Activated CD4-positive, alpha-beta memory T cell treated with anti-CD3 and anti-CD28 coated beads, Interleukin-2, amount 10 ng/mL, durations not matched to agents 7 days and 5 days (primary cell): ENCODE data around the gene HCFC1. TPM values are rescaled to one million over a fixed set of nuclear protein-coding genes. Genes with fewer than 3 reads are reported as not detected.

Experiments
- CTCF ChIA-PET: fragments of 350-600 bp; sonication (Branson Sonifier 250); formaldehyde crosslinking; loops from one replicate; lab custom pipeline; 2021; ENCODE audit warnings: antibody characterized with exemption, inconsistent platforms; lab: Charles Lee
- POLR2A ChIA-PET: fragments of 350-600 bp; sonication (Branson Sonifier 250); formaldehyde crosslinking; loops from one replicate; lab custom pipeline; 2021; ENCODE audit warnings: antibody characterized with exemption; lab: Charles Lee
- DNase-seq: peaks from one replicate; pipeline ENCODE4 v3.0.0-alpha.2; 2020
- H3K27ac Mint-ChIP-seq: one replicate; pipeline ENCODE4 v1.8.0; 2021; ENCODE audit warnings: mild to moderate bottlenecking, mixed read lengths
- H3K27me3 Mint-ChIP-seq: one replicate; pipeline ENCODE4 v1.8.0; 2021; ENCODE audit warnings: mixed read lengths
- H3K36me3 Mint-ChIP-seq: one replicate; pipeline ENCODE4 v1.8.0; 2021; ENCODE audit warnings: low read depth, mixed read lengths
- H3K4me1 Mint-ChIP-seq: one replicate; pipeline ENCODE4 v1.8.0; 2021; ENCODE audit warnings: mixed read lengths
- H3K4me3 Mint-ChIP-seq: one replicate; pipeline ENCODE4 v1.8.0; 2021; ENCODE audit warnings: mild to moderate bottlenecking, mixed read lengths
- H3K9me3 Mint-ChIP-seq: one replicate; pipeline ENCODE4 v1.8.0; 2021; ENCODE audit warnings: mixed read lengths
- total RNA-seq, 2 experiments: library from RNA; stranded (reverse); gene quantifications; one replicate each; pipeline ENCODE4 v1.2.3, GENCODE V29; 2021

The HCFC1 gene
- total RNA-seq, result 10 to 100 TPM; 88.3 to 93.1 TPM

GRCh38 chrX:153971450-153972367, at the start of gene HCFC1:
Gene HCFC1, minus strand, starts transcription at chrX:153971818. Its CDS starts 978 bp downstream, at chrX:153970840.
- Mint-ChIP-seq H3K27ac (peak within 1 kb of the TSS; percentile 100), H3K4me3 (peak within 1 kb of the TSS; percentile 100), H3K27me3 (no peaks in the 10 kb centered on the region), H3K36me3 (peaks cover 36% of the 10 kb centered on the region), H3K9me3 (no peaks in the 10 kb centered on the region), H3K4me1 (peaks cover 37% of the 10 kb centered on the region)
- peak; percentile 90 for DNase-seq
- POLR2A ChIA-PET, result interaction anchor here (0.6 to 10.4 kb wide), 25 partner anchors 8 to 792 kb away, joined by 3 to 201 read pairs (median 5); partner anchors contain the start of genes ARHGAP4, IRAK1 and UBL4A
- CTCF ChIA-PET, result interaction anchor here (1.3 to 2.2 kb wide), 4 partner anchors 10 to 44 kb away, joined by 3 to 10 read pairs (median 6); no protein-coding TSS in a partner anchor

GRCh38 chrX:154021131-154021611, 49.6 kb upstream of the HCFC1 start:
- Mint-ChIP-seq H3K9me3 (no peaks in the 10 kb centered on the region), H3K27ac (no peak overlapping the region), H3K36me3 (peaks cover 13% of the 10 kb centered on the region), H3K27me3 (no peaks in the 10 kb centered on the region), H3K4me1 (peaks cover 9% of the 10 kb centered on the region), H3K4me3 (peak overlapping the region; percentile 89)
- POLR2A ChIA-PET, result interaction anchor here (1.1 to 3.8 kb wide), 6 partner anchors 19 to 53 kb away, joined by 3 to 26 read pairs (median 4); partner anchors contain the start of gene TMEM187
- CTCF ChIA-PET, result interaction anchor here (0.9 to 1.7 kb wide), 5 partner anchors 7 to 352 kb away, joined by 3 to 5 read pairs (median 3); no protein-coding TSS in a partner anchor
- peak; percentile 19 for DNase-seq

- H3K27ac Mint-ChIP-seq, result peak overlapping the region; percentile 94
Observed at GRCh38 chrX:154020536-154021115, 49.0 kb upstream of the HCFC1 start.

GRCh38 chrX:154019633-154020528, 48.3 kb upstream of the HCFC1 start, which contains the start of gene IRAK1:
Gene IRAK1, minus strand, starts transcription at chrX:154019902. Its CDS starts 90 bp downstream, at chrX:154019812.
- peak within 1 kb of the TSS; percentile 89 for H3K4me3 Mint-ChIP-seq
- DNase-seq, result peak; percentile 65
- POLR2A ChIA-PET, result interaction anchor here (0.9 to 3.8 kb wide), 14 partner anchors 10 to 359 kb away, joined by 3 to 26 read pairs (median 4); partner anchors contain the start of genes EMD, HCFC1 and TMEM187
- H3K9me3 Mint-ChIP-seq, result no peaks in the 10 kb centered on the region
- H3K27ac Mint-ChIP-seq, result peak within 1 kb of the TSS; percentile 94
- CTCF ChIA-PET, result interaction anchor here (0.6 to 1.7 kb wide), 7 partner anchors 9 to 117 kb away, joined by 3 to 5 read pairs (median 3); no protein-coding TSS in a partner anchor
- H3K36me3 Mint-ChIP-seq, result peaks cover 21% of the 10 kb centered on the region
- H3K27me3 Mint-ChIP-seq, result no peaks in the 10 kb centered on the region
- H3K4me1 Mint-ChIP-seq, result peaks cover 19% of the 10 kb centered on the region

More at GRCh38 chrX:154020536-154021115, 49.0 kb upstream of the HCFC1 start:
- ChIA-PET POLR2A (interaction anchor here (0.9 to 3.8 kb wide), 11 partner anchors 13 to 96 kb away, joined by 3 to 26 read pairs (median 4); partner anchors contain the start of genes HCFC1 and TMEM187), CTCF (interaction anchor here (0.6 to 1.7 kb wide), 9 partner anchors 8 to 353 kb away, joined by 3 to 5 read pairs (median 3); no protein-coding TSS in a partner anchor)
- H3K27me3 Mint-ChIP-seq, result no peaks in the 10 kb centered on the region
- DNase-seq, result peak; percentile 18
- H3K36me3 Mint-ChIP-seq, result peaks cover 17% of the 10 kb centered on the region
- H3K9me3 Mint-ChIP-seq, result no peaks in the 10 kb centered on the region
- peak overlapping the region; percentile 89 for H3K4me3 Mint-ChIP-seq
- peaks cover 14% of the 10 kb centered on the region for H3K4me1 Mint-ChIP-seq

- DNase-seq, result peak; percentile 26
- H3K27ac Mint-ChIP-seq, result peak overlapping the region; percentile 84
- peaks cover 25% of the 10 kb centered on the region for H3K36me3 Mint-ChIP-seq
- H3K9me3 Mint-ChIP-seq, result no peaks in the 10 kb centered on the region
- H3K27me3 Mint-ChIP-seq, result no peaks in the 10 kb centered on the region
- CTCF ChIA-PET, result interaction anchor here (0.6 to 1.6 kb wide), 4 partner anchors 8 to 94 kb away, joined by 3 to 4 read pairs (median 4); no protein-coding TSS in a partner anchor
- H3K4me3 Mint-ChIP-seq, result peak overlapping the region; percentile 86
- peaks cover 24% of the 10 kb centered on the region for H3K4me1 Mint-ChIP-seq
- POLR2A ChIA-PET, result interaction anchor here (0.8 to 3.8 kb wide), 10 partner anchors 9 to 360 kb away, joined by 3 to 26 read pairs (median 4); partner anchors contain the start of genes EMD, HCFC1 and TMEM187
Observed at GRCh38 chrX:154019061-154019621, 47.5 kb upstream of the HCFC1 start.

DNA sequence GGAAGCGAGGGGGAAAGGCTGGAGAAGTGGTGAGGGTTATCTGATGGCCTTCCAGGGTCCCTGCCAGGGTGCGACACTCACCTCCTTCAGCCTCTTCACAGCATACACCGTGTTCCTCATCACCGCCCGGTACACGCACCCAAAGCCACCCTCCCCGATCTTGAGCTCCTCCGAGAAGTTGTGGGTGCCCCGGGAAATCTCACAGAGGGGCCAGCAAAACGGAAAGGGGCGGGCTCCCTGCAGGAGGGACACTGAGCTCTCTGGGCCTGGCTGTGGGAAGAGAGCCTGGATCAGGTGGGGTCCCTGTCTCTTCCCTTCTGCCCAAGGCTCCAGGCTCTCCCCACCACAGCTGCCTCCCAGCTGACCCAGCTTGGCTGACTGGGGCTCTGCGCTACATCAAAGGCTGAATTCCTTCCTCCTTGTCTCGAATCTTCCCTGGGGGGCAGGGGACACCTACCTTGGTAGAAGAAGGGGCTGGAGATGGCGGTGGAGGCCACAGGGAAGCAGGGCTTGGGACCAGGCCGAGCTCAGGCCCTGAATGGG, 47.0 kb upstream of the HCFC1 start:
- DNase-seq, result peak; percentile 18
- POLR2A ChIA-PET, result interaction anchor here (0.7 to 3.8 kb wide), 12 partner anchors 8 to 380 kb away, joined by 3 to 26 read pairs (median 4); partner anchors contain the start of genes EMD, HCFC1, RPL10 and TMEM187
- H3K4me3 Mint-ChIP-seq, result peak overlapping the region; percentile 86
- H3K27me3 Mint-ChIP-seq, result no peaks in the 10 kb centered on the region
- H3K36me3 Mint-ChIP-seq, result peaks cover 27% of the 10 kb centered on the region
- CTCF ChIA-PET, result interaction anchor here (0.6 to 1.1 kb wide), 3 partner anchors 9 to 93 kb away, joined by 3 to 4 read pairs (median 3); no protein-coding TSS in a partner anchor
- H3K9me3 Mint-ChIP-seq, result no peaks in the 10 kb centered on the region
- H3K4me1 Mint-ChIP-seq, result peaks cover 25% of the 10 kb centered on the region
- H3K27ac Mint-ChIP-seq, result peak overlapping the region; percentile 84

GRCh38 chrX:154017766-154018517, 46.3 kb upstream of the HCFC1 start:
- CTCF ChIA-PET, result interaction anchor here (0.6 to 1.1 kb wide), 3 partner anchors 9 to 93 kb away, joined by 3 to 6 read pairs (median 4); no protein-coding TSS in a partner anchor
- no peaks in the 10 kb centered on the region for H3K9me3 Mint-ChIP-seq
- peak overlapping the region; percentile 86 for H3K4me3 Mint-ChIP-seq

DNA sequence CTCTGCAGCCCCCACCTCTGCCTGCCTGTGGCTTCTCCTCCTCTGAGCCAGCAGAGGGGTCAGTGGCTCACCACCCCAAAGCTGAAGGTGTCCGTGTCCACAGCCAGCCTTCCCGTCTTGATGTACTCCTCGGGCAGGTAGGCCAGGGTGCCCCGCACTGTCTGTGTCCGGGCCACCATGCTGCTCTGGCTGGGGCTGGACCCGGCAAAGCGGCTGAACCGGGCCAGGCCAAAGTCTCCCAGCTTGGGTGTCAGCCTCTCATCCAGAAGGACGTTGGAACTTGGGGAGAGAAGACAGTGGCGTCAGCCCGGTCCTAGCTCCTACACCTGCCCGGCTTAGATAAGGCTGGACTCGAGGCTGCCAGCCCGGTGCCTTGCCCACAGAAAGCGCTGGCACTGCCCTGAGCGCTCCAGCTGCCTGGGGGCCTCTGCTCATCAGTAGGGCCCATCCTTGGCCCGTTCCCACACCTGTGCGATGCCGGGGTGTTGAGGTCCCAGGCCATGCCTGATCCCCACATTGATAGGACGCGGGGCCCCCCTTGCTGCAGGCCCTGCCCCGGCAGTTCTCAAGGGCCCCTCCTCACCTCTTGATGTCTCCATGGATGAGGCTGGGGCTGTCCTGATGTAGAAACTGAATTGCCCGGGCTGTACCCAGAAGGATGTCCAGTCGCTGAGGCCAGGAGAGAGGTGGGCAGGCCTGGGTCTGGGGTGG, 44.9 kb upstream of the HCFC1 start:
- DNase-seq, result no peak
- POLR2A ChIA-PET, result interaction anchor here (1.0 to 1.5 kb wide), 2 partner anchors 15 to 45 kb away, joined by 3 to 7 read pairs; partner anchors contain the start of gene HCFC1
- peaks cover 28% of the 10 kb centered on the region for H3K4me1 Mint-ChIP-seq
- no peaks in the 10 kb centered on the region for H3K27me3 Mint-ChIP-seq
- H3K27ac Mint-ChIP-seq, result no peak overlapping the region
- CTCF ChIA-PET, result no interaction called here
- peaks cover 37% of the 10 kb centered on the region for H3K36me3 Mint-ChIP-seq
- no peaks in the 10 kb centered on the region for H3K9me3 Mint-ChIP-seq
- no peak overlapping the region for H3K4me3 Mint-ChIP-seq

More at GRCh38 chrX:154017766-154018517, 46.3 kb upstream of the HCFC1 start:
- POLR2A ChIA-PET, result interaction anchor here (0.7 to 3.8 kb wide), 10 partner anchors 15 to 381 kb away, joined by 3 to 26 read pairs (median 6); partner anchors contain the start of genes EMD, HCFC1, RPL10 and TMEM187
- peaks cover 28% of the 10 kb centered on the region for H3K4me1 Mint-ChIP-seq
- DNase-seq, result no peak
- peaks cover 32% of the 10 kb centered on the region for H3K36me3 Mint-ChIP-seq
- H3K27ac Mint-ChIP-seq, result peak overlapping the region; percentile 84
- H3K27me3 Mint-ChIP-seq, result no peaks in the 10 kb centered on the region

GRCh38 chrX:154015581-154016264, 44.1 kb upstream of the HCFC1 start:
- H3K9me3 Mint-ChIP-seq, result no peaks in the 10 kb centered on the region
- H3K36me3 Mint-ChIP-seq, result peaks cover 41% of the 10 kb centered on the region
- peaks cover 21% of the 10 kb centered on the region for H3K4me1 Mint-ChIP-seq
- CTCF ChIA-PET, result no interaction called here
- POLR2A ChIA-PET, result interaction anchor here (1.5 kb wide), 1 partner anchor 14 kb away, joined by 3 read pairs; no protein-coding TSS in a partner anchor
- no peaks in the 10 kb centered on the region for H3K27me3 Mint-ChIP-seq
- DNase-seq, result no peak
- peak overlapping the region; percentile 71 for H3K27ac Mint-ChIP-seq
- no peak overlapping the region for H3K4me3 Mint-ChIP-seq
